ENCODE results near the gene WHAMM.

The WHAMM gene

DNA sequence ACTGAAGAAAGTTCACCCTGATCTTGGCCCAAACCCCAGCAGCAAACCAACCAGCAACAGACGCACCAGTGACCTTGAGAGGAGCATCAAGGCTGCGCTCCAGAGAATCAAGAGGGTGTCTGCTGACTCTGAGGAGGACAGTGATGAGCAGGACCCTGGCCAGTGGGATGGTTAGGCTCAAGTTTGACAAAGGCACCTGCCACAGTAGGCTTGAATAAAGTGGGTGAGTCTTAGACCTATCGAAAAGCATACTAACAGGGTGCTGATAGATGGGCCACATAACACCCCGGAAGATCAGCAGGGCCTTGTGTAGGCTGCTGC is 23.9 kb downstream of the WHAMM start:
- TF ChIP-seq, protein P1, sequence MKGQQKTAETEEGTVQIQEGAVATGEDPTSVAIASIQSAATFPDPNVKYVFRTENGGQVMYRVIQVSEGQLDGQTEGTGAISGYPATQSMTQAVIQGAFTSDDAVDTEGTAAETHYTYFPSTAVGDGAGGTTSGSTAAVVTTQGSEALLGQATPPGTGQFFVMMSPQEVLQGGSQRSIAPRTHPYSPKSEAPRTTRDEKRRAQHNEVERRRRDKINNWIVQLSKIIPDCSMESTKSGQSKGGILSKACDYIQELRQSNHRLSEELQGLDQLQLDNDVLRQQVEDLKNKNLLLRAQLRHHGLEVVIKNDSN (IDR thresholded peaks at IDR 0.05) = no peak

DNA sequence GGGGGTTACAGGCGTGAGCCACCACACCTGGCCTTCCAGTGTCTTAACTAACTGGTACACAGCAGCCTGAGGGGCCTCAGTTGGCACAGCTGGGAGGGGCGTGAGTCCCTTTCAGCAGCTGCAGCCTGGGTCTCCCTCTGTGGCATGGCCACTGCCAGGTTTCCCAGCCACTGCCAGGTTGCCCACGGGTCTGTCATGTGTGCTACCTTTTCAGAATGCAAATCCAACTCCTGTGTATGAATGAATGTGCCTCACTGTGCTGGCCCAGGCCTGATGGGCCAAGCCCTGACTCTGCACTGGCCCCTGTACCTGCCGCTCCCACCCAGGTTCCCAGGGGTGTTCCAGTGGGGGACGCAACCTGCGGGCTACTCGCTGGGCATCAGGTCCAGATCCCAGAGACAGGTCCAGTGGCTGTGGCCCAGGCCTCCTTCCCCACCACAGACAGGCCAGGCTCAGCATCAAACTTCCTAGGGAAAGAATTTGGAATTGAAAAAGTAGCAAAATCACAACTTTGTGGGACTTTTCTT is 26.0 kb downstream of the WHAMM start:
- TF ChIP-seq TAF1 (IDR thresholded peaks at IDR 0.05; ENCODE audit: low read depth) = no peak
- no peak for TF ChIP-seq EGR1 (IDR thresholded peaks at IDR 0.05)
- TF ChIP-seq NFIC (IDR thresholded peaks at IDR 0.05) = no peak
- TF ChIP-seq YY1 (IDR thresholded peaks at IDR 0.05; ENCODE audit: low read depth) = no peak
- no peak for TF ChIP-seq TCF12 (IDR thresholded peaks at IDR 0.05; ENCODE audit: low read depth)
- no peak for TF ChIP-seq FOXM1 (IDR thresholded peaks at IDR 0.05; ENCODE audit: borderline replicate concordance, low read depth)
- TF ChIP-seq CEBPB (IDR thresholded peaks at IDR 0.05) = no peak
- TF ChIP-seq, protein P2, sequence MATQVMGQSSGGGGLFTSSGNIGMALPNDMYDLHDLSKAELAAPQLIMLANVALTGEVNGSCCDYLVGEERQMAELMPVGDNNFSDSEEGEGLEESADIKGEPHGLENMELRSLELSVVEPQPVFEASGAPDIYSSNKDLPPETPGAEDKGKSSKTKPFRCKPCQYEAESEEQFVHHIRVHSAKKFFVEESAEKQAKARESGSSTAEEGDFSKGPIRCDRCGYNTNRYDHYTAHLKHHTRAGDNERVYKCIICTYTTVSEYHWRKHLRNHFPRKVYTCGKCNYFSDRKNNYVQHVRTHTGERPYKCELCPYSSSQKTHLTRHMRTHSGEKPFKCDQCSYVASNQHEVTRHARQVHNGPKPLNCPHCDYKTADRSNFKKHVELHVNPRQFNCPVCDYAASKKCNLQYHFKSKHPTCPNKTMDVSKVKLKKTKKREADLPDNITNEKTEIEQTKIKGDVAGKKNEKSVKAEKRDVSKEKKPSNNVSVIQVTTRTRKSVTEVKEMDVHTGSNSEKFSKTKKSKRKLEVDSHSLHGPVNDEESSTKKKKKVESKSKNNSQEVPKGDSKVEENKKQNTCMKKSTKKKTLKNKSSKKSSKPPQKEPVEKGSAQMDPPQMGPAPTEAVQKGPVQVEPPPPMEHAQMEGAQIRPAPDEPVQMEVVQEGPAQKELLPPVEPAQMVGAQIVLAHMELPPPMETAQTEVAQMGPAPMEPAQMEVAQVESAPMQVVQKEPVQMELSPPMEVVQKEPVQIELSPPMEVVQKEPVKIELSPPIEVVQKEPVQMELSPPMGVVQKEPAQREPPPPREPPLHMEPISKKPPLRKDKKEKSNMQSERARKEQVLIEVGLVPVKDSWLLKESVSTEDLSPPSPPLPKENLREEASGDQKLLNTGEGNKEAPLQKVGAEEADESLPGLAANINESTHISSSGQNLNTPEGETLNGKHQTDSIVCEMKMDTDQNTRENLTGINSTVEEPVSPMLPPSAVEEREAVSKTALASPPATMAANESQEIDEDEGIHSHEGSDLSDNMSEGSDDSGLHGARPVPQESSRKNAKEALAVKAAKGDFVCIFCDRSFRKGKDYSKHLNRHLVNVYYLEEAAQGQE (IDR thresholded peaks at IDR 0.05; ENCODE audit: low read depth) = no peak
- TF ChIP-seq, protein P1 (IDR thresholded peaks at IDR 0.05) = no peak
- TF ChIP-seq EP300 (IDR thresholded peaks at IDR 0.05; ENCODE audit: borderline replicate concordance) = no peak
- TF ChIP-seq ZBTB7A (IDR thresholded peaks at IDR 0.05; ENCODE audit: low read depth) = no peak
- no peak for TF ChIP-seq RAD21 (IDR thresholded peaks at IDR 0.05; ENCODE audit: low read depth)
- TF ChIP-seq CREB1 (IDR thresholded peaks at IDR 0.05; ENCODE audit: low read depth) = no peak
- TF ChIP-seq TEAD4 (IDR thresholded peaks at IDR 0.05) = no peak

DNA sequence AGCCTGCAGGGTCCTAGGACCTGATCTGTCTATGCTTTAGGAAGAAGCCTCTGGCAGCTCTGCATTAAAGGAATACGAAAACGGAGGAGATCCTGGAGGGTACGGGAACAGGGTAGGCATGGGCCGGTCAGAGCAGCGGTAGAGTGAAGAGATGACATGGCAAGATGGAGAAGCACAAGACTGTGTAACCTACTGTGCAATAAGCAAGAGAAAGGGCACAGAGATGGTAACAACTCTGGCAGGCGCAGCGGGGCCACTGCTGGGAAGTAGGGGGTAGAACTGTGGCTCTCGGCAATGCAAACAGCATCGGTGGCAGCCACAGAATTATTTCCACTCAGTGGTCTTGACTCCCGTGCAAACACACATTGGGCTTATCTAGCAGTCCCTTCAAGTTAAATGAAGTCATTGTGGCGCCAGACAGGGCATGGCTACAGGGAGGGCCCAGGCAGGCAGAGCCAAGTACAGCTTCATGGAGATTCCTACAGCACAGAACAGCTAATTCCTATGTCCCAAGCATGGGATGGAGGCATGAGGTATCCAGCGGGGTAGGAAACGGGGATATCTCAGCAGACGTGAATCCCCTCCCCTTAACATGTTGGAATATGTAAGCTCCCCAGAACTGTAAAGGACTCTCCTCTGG is 28.8 kb downstream of the WHAMM start:
- TF ChIP-seq, protein P1 (IDR thresholded peaks at IDR 0.05) = no peak
- TF ChIP-seq YY1 (IDR thresholded peaks at IDR 0.05; ENCODE audit: low read depth) (no peak), RAD21 (IDR thresholded peaks at IDR 0.05; ENCODE audit: low read depth) (no peak), CREB1 (IDR thresholded peaks at IDR 0.05; ENCODE audit: low read depth) (no peak), TAF1 (IDR thresholded peaks at IDR 0.05; ENCODE audit: low read depth) (no peak), NFIC (IDR thresholded peaks at IDR 0.05) (no peak), EGR1 (IDR thresholded peaks at IDR 0.05) (no peak), TCF12 (IDR thresholded peaks at IDR 0.05; ENCODE audit: low read depth) (no peak), TEAD4 (IDR thresholded peaks at IDR 0.05) (no peak), FOXM1 (IDR thresholded peaks at IDR 0.05; ENCODE audit: borderline replicate concordance, low read depth) (no peak), MAX (IDR thresholded peaks at IDR 0.05) (no peak), CEBPB (IDR thresholded peaks at IDR 0.05) (no peak), ZBTB7A (IDR thresholded peaks at IDR 0.05; ENCODE audit: low read depth) (no peak)

DNA sequence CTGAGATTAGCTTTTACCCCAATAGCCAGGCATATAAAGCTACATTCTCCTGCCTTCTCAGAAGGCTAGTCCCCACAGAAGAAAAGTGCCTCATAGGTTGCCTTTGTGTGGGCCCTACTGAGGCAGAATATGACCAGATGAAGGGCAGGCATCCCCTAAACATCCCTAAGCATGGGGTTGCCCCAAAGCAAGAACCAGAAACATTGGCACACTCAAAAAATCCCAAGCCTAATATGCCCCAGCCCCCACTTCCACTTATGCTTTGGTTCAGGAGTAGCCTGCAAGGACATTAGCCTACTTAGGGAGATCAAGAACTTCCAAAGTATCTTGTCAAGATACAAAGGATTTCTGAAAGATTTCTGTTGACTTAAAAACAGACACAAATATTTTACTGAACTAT is 29.7 kb downstream of the WHAMM start:
- TF ChIP-seq EGR1 (IDR thresholded peaks at IDR 0.05) (no peak), YY1 (IDR thresholded peaks at IDR 0.05; ENCODE audit: low read depth) (no peak), RAD21 (IDR thresholded peaks at IDR 0.05; ENCODE audit: low read depth) (no peak), FOXM1 (IDR thresholded peaks at IDR 0.05; ENCODE audit: borderline replicate concordance, low read depth) (no peak), MAX (IDR thresholded peaks at IDR 0.05) (no peak), ZBTB7A (IDR thresholded peaks at IDR 0.05; ENCODE audit: low read depth) (no peak), CEBPB (IDR thresholded peaks at IDR 0.05) (no peak), TAF1 (IDR thresholded peaks at IDR 0.05; ENCODE audit: low read depth) (no peak), TCF12 (IDR thresholded peaks at IDR 0.05; ENCODE audit: low read depth) (no peak), CREB1 (IDR thresholded peaks at IDR 0.05; ENCODE audit: low read depth) (no peak), TEAD4 (IDR thresholded peaks at IDR 0.05) (no peak), EP300 (IDR thresholded peaks at IDR 0.05; ENCODE audit: borderline replicate concordance) (no peak), NFIC (IDR thresholded peaks at IDR 0.05) (no peak)
- TF ChIP-seq, protein P1 (IDR thresholded peaks at IDR 0.05) = no peak
- TF ChIP-seq, protein P2 (IDR thresholded peaks at IDR 0.05; ENCODE audit: low read depth) = no peak

DNA sequence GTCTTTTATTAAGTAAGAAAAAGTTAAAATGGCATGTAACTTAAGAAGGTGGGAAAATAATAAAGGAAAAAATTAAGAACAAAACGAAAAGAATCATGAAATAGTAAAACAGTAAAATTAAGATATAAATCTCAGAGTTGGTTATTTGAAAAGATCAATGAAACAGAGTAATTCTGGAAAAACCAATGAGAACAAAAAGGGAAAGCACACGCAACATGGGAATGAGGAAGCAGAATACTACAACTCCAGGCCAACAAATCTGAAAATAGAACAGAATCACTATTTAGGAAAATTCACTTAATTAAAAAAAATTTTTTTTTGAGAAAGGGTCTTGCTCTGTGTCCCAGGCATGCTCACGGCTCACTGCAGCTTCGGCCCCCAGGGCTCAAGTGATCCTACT is 30.7 kb downstream of the WHAMM start:
- TF ChIP-seq TCF12 (IDR thresholded peaks at IDR 0.05; ENCODE audit: low read depth) = no peak
- no peak for TF ChIP-seq CREB1 (IDR thresholded peaks at IDR 0.05; ENCODE audit: low read depth)
